Stimulated activated naive CD4-positive, alpha-beta T cell treated with Interleukin-2 at 50 U/mL for 16 hours (primary cell): ENCODE measurements around the gene BDP1.
"Not testable (repeated sequence)": the region's sequence is repeated elsewhere in the genome, so short reads cannot be mapped to it uniquely, and the experiment has no call there.

Source experiments
- DNase-seq: peaks from one replicate; lab custom pipeline; 2025; lab: John Stamatoyannopoulos, UW

Gene BDP1

GRCh38 chr5:71455427-71456361 is at the start of gene BDP1:
Gene BDP1, plus strand, starts transcription at chr5:71455651. Its CDS starts 227 bp downstream, at chr5:71455878.
- DNase-seq: peak; percentile 95

- not testable (repeated sequence) for DNase-seq
Observed at GRCh38 chr5:71410088-71410487, 45.4 kb upstream of the BDP1 start.

- DNase-seq: not testable (repeated sequence)
Observed at GRCh38 chr5:71415626-71416025, 39.8 kb upstream of the BDP1 start.

GRCh38 chr5:71418026-71418425 is 37.4 kb upstream of the BDP1 start:
- not testable (repeated sequence) for DNase-seq

- DNase-seq: not testable (repeated sequence)
Observed at GRCh38 chr5:71421278-71421677, 34.2 kb upstream of the BDP1 start.

- DNase-seq: not testable (repeated sequence)
Observed at GRCh38 chr5:71423896-71424295, 31.6 kb upstream of the BDP1 start.

GRCh38 chr5:71426686-71427474 is 28.6 kb upstream of the BDP1 start:
- DNase-seq: not testable (repeated sequence)

GRCh38 chr5:71432410-71432809 is 23.0 kb upstream of the BDP1 start:
- DNase-seq: not testable (repeated sequence)

- not testable (repeated sequence) for DNase-seq
Observed at GRCh38 chr5:71434825-71435224, 20.6 kb upstream of the BDP1 start.

- not testable (repeated sequence) for DNase-seq
Observed at GRCh38 chr5:71441564-71441963, 13.9 kb upstream of the BDP1 start.

GRCh38 chr5:71443891-71444290 is 11.6 kb upstream of the BDP1 start:
- DNase-seq: not testable (repeated sequence)

GRCh38 chr5:71445015-71445414 is 10.4 kb upstream of the BDP1 start:
- DNase-seq: not testable (repeated sequence)

GRCh38 chr5:71445523-71446152 is 9.8 kb upstream of the BDP1 start:
- not testable (repeated sequence) for DNase-seq

- not testable (repeated sequence) for DNase-seq
Observed at GRCh38 chr5:71446540-71447216, 8.8 kb upstream of the BDP1 start.

- DNase-seq: peak; percentile 34
Observed at GRCh38 chr5:71447218-71447808, 8.1 kb upstream of the BDP1 start.

GRCh38 chr5:71452876-71453275 is 2.6 kb upstream of the BDP1 start:
- no peak for DNase-seq

GRCh38 chr5:71454913-71455312 is 538 bp upstream of the BDP1 start:
- DNase-seq: no peak

GRCh38 chr5:71456362-71456743 is 902 bp downstream of the BDP1 start:
- DNase-seq: no peak

- DNase-seq: no peak
Observed at GRCh38 chr5:71457106-71457505, 1.7 kb downstream of the BDP1 start.

- DNase-seq: no peak
Observed at GRCh38 chr5:71460693-71461092, 5.2 kb downstream of the BDP1 start.

- no peak for DNase-seq
Observed at GRCh38 chr5:71461360-71461759, 5.9 kb downstream of the BDP1 start.
